Measurements from ENCODE around the gene ADAP1.

ADAP1 gene

DNA sequence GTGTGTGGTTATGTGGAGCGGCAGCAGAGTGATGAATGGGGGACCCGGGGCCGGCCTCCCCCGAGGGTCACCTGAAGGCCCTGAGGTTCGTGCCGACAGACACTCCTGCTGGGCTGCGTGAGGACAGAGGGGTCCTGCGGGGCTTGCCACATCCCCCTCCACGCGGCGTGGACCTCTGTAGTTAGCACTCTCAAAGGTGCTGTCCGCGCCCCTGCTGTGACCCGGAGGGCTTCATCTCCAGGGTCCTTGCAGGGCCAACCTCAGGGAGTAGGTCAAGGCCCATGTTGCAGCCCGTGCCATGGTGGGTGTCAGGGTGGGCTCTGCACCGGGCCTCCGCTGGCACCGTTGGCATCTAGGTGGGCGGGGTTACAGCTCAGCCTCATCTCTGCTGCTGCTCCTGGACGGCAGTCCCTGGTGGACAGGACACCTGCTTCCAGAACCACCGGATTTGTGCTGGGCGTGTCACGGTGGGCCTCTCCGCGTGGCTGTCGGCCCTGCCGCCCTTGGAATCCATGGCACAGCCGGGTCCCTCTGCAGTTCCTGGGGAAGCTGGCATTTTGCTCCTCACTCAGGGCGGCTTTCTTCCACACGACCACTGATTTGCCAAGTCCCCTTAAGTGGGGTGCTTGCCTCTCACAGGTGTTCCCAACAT is 97.9 kb downstream of the ADAP1 start:
- DNase-seq = no peak

DNA sequence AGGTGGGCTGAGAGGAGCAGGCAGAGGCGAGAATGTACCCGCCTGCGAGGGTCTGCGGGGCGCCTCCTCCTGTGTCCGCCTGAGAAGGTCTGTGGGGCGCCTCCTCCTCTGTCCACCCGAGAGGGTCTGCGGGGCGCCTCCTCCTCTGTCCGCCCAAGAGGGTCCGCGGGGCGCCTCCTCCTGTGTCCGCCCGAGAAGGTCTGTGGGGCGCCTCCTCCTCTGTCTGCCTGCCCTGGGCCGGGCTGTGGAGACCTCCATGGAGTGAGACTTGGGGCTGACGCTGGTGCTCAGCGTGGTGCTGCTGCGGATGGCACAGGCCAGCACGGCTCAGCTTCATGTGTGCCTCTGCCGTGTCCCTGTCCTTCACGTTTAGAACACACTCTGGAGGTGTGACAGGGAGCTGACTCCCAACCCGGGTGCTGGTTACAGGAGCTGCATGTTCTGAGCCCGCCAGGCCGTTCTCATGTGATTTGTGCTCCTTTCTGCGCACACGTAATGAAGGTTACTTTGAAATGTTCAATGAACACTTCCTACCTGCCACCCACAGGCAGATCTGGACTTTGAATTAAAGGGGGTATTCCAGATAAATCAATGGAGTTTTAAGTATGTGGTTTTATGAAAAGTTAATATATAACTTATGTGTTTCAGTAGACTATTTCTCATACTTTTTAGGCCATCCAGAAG is 98.7 kb downstream of the ADAP1 start:
- no peak for DNase-seq

DNA sequence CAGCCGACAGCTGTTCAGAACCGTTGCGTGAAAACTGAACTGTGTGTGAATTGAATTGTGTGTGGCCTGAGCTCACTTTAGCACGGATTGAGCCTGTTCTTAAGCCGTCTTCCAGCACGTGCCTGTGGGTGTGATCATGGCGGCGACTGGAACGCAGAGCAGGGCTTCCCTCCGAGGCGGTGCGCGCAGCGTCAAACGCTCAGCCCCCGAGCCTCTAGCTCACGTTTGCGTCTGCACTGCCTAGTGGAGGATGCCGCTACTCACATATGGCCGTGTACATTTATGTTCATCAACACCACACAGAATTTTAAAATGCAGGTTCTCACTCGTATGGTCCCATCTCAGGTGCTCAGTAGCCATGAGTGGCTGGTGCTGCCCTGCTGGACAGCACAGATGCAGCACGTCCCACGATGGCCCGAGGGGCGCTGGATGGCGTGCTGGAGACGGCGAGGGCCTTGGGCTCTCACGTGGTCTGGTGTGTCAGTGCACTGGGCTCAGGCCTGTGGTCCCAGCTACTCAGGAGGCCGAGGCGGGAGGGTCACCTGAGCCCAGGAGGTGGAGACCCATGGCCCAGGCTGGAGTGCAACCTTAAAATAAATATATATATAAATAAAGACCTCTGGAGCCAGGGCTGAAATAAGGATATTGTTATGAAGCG is 100.2 kb downstream of the ADAP1 start:
- DNase-seq = no peak

DNA sequence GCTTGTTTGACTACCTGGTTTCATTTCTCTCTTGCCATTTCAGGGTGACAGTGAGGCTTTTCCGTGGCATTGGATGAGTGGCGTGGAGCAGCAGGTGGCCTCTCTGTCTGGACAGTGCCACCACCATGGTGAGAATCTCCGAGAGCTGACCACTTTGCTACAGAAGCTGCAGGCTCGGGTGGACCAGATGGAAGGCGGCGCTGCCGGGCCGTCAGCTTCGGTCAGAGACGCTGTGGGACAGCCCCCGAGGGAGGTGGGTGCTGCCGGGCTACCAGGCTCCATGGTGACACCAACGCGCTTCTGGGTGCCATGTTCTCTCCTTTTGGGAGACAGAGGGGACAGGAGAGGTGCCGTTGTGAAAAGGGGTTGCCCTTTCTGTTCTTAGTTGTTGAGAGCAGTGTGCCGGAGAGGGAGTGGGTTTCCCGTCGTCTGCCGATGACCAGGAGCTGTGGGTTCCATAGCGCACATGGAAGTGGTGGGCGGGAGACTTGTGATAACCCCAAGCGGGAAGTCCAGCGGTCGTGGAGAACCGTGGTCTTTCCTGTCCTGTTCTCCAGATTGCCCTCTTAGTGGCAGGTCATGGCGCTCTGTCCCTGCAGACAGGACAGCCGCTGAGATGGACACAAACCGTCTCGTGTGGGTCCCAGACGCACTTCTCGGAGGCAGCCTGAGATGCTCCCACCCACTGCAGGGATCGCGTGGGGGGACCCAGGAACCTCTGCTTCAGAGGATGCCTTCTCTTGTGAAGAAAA is 100.9 kb downstream of the ADAP1 start:
- DNase-seq = no peak

DNA sequence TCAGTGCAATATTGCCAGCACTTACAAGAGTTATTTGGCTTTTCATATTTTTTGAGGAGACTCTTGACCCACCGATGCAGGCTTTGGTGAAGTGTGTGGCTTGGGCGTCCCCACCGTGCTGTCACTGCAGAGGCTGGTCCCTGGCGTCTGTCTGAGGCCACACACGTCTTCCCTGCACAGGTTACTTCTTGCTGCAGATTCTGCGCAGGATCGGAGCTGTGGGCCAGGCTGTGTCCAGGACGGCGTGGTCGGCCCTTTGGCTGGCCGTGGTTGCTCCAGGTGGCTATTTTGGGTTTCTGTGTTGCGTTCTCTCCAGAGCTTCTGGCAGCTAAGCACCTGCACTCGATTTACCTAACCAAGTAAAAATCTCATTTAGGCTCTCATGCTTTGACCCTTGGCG is 103.3 kb downstream of the ADAP1 start:
- no peak for DNase-seq

DNA sequence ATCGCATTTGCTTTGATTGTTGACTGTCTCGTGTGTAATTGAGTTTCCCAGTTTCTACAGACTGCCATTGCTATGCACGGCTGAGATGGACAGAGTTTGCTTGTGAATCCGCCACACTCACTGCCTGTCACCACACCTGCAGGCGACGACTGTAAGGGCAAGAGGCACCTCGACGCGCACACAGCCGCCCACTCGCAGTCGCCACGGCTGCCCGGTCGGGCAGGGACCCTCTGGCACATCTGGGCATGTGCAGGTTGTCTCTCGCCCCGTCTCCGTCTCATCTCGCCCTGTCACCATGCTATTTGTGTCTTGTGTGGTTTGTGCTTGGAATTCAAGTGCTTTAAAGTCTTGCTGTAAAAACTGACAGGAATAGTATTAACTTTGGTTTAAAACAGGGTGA is 104.7 kb downstream of the ADAP1 start:
- DNase-seq = no peak

DNA sequence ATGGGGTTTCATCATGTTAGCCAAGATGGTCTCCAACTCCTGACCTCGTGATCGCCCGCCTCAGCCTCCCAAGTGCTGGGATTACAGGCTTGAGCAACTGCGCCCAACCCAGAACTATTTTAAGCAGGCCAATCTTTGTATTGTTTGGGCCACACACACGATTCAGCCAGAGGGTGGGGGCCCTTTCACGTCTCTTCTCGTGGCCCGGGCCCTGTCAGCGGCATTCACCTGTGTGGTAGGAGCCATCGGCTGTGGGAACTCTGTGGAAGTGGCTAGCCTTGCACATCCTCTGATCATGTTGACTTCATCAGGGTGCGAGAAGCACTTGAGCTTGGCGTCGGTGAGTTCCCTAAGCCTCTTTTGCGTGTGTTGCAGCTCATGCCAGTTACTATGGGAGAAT is 105.3 kb downstream of the ADAP1 start:
- DNase-seq = no peak

Data from activated CD4-positive, alpha-beta T cell treated with anti-CD3 and anti-CD28 coated beads, Interleukin-2, amount 50 U/mL, for 1 hour (primary cell).